ENCODE measurements around the gene MBD4. TPM values are rescaled to one million over a fixed set of nuclear protein-coding genes. Genes with fewer than 3 reads are reported as not detected.

MBD4 gene
- total RNA-seq, 6 experiments from 2014 or later: 18.7 to 25.7 (median 21.8) TPM

- Mint-ChIP-seq H3K4me3 (no peak overlapping the region; the same call in 1 of the 2 replicates), H3K4me1 (ENCODE audit: low read depth) (peaks cover 27% of the 10 kb centered on the region), H3K27ac (no peak overlapping the region), H3K27me3 (ENCODE audit: insufficient read depth) (peaks cover 2% of the 10 kb centered on the region), H3K36me3 (ENCODE audit: low read depth) (peaks cover 10% of the 10 kb centered on the region; the same call in 1 of the 2 replicates), H3K9me3 (no peaks in the 10 kb centered on the region)
- no peak for DNase-seq
- TF ChIP-seq, protein P1, sequence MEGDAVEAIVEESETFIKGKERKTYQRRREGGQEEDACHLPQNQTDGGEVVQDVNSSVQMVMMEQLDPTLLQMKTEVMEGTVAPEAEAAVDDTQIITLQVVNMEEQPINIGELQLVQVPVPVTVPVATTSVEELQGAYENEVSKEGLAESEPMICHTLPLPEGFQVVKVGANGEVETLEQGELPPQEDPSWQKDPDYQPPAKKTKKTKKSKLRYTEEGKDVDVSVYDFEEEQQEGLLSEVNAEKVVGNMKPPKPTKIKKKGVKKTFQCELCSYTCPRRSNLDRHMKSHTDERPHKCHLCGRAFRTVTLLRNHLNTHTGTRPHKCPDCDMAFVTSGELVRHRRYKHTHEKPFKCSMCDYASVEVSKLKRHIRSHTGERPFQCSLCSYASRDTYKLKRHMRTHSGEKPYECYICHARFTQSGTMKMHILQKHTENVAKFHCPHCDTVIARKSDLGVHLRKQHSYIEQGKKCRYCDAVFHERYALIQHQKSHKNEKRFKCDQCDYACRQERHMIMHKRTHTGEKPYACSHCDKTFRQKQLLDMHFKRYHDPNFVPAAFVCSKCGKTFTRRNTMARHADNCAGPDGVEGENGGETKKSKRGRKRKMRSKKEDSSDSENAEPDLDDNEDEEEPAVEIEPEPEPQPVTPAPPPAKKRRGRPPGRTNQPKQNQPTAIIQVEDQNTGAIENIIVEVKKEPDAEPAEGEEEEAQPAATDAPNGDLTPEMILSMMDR (IDR thresholded peaks at IDR 0.05): no peak
Observed at GRCh38 chr3:129476586-129476985, 36.8 kb upstream of the MBD4 start.

DNA sequence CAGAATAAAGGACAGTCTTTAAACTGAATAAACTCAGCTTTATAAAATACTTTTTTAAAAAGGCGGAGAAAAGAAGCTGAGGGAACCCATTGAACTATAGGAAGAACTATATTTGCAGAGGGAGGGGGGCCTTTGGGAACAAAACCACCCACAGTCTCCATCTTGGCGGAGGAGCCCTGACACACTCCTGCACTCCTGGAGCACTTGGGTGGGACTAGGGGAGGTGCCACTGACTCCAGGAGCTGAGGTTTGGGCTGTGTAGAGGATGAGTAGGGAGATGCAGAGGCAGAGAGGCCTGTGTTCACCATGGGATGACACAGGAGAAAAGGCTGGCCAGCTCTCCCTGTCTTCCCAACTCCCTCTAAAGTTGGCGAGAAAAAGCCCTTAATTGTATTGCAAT is 36.1 kb upstream of the MBD4 start:
- H3K27me3 Mint-ChIP-seq (ENCODE audit: insufficient read depth): peaks cover 2% of the 10 kb centered on the region

DNA sequence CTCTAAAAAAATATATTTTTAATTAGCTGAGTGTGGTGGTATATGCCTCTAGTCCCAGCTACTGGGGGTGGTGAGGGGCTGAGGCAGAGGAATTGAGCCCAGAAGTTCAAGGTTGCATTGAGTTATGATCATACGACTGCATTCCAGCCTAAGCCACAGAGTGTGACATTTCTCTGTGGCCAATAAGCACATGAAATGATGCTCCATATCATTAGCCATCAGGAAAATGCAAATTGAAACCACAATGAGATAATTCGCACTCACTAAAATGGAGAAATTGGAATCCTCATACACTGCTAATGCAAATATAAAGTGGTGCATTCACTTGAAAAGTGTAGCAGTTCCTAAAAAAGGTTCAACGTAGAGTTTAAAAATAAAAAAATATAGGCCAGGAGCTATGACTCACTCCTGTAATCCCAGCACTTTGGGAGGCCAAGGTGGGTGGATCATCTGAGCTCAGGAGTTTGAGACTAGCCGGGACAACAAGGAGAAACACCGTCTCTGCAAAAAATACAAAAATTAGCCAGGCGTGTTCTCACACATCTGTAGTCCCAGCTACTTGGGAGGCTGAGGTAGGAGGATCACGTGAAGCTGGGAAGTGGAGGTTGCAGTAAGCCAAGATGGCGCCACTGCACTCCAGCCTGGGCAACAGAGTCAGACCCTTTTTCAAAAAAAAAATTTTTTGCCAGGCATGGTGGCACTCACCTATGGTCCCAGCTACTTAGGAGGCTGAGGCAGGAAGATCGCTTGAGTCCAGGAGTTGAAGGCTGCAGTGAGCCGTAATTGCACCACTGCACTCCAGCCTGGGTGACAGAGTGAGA is 35.4 kb upstream of the MBD4 start:
- peaks cover 2% of the 10 kb centered on the region; the same call in 1 of the 2 replicates for H3K27me3 Mint-ChIP-seq (ENCODE audit: insufficient read depth)
- H3K4me1 Mint-ChIP-seq (ENCODE audit: low read depth): peaks cover 19% of the 10 kb centered on the region
- H3K36me3 Mint-ChIP-seq (ENCODE audit: low read depth): peaks cover 8% of the 10 kb centered on the region; the same call in 1 of the 2 replicates
- H3K27ac Mint-ChIP-seq: no peak overlapping the region; the same call in 1 of the 2 replicates
- DNase-seq: no peak
- no peak overlapping the region for H3K4me3 Mint-ChIP-seq
- TF ChIP-seq, protein P1 (IDR thresholded peaks at IDR 0.05): no peak
- H3K9me3 Mint-ChIP-seq: no peaks in the 10 kb centered on the region

More for the DNA sequence above, 36.1 kb upstream of the MBD4 start:
- Mint-ChIP-seq H3K36me3 (ENCODE audit: low read depth) (peaks cover 8% of the 10 kb centered on the region; the same call in 1 of the 2 replicates), H3K9me3 (no peaks in the 10 kb centered on the region), H3K4me1 (ENCODE audit: low read depth) (peaks cover 20% of the 10 kb centered on the region), H3K27ac (no peak overlapping the region), H3K4me3 (no peak overlapping the region)
- TF ChIP-seq, protein P1 (IDR thresholded peaks at IDR 0.05): no peak
- no peak for DNase-seq

GRCh38 chr3:129473769-129474152 is 34.0 kb upstream of the MBD4 start:
- DNase-seq: no peak
- Mint-ChIP-seq H3K27me3 (ENCODE audit: insufficient read depth) (peaks cover 2% of the 10 kb centered on the region; the same call in 1 of the 2 replicates), H3K9me3 (no peaks in the 10 kb centered on the region), H3K36me3 (ENCODE audit: low read depth) (peaks cover 6% of the 10 kb centered on the region), H3K4me3 (no peak overlapping the region), H3K27ac (no peak overlapping the region), H3K4me1 (ENCODE audit: low read depth) (peaks cover 19% of the 10 kb centered on the region)
- TF ChIP-seq, protein P1 (IDR thresholded peaks at IDR 0.05): no peak

- Mint-ChIP-seq H3K4me3 (no peak overlapping the region), H3K9me3 (no peaks in the 10 kb centered on the region), H3K4me1 (ENCODE audit: low read depth) (peaks cover 19% of the 10 kb centered on the region), H3K27ac (no peak overlapping the region), H3K27me3 (ENCODE audit: insufficient read depth) (peaks cover 2% of the 10 kb centered on the region; the same call in 1 of the 2 replicates), H3K36me3 (ENCODE audit: low read depth) (peaks cover 6% of the 10 kb centered on the region)
- TF ChIP-seq, protein P1 (IDR thresholded peaks at IDR 0.05): no peak
- DNase-seq: no peak
Observed at GRCh38 chr3:129473067-129473768, 33.5 kb upstream of the MBD4 start.

Data from HFFc6 (cell line).